ENCODE measurements around the gene USHBP1. TPM values are rescaled to one million over a fixed set of nuclear protein-coding genes. Genes with fewer than 3 reads are reported as not detected.
A peak's percentile ranks its signal among the peaks of the same experiment; 100 is the strongest.
"Not testable (repeated sequence)": the region's sequence is repeated elsewhere in the genome, so short reads cannot be mapped to it uniquely, and the experiment has no call there.

Gene USHBP1
- total and polyA plus RNA-seq, 4 donors: 0.13 to 12.8 (median 2.6) TPM

GRCh38 chr19:17300992-17301619 lies 36.6 kb upstream of the USHBP1 start:
- H3K36me3 ChIP-seq (ENCODE audit: control insufficient read depth in 1 of 2, insufficient read depth in 2 of 2, low read length in 1 of 2): no peaks in the 10 kb centered on the region
- DNase-seq: peak in 1 of 2 donors; percentile 75
- no peaks in the 10 kb centered on the region for H3K27me3 ChIP-seq (ENCODE audit: control insufficient read depth in 1 of 2, insufficient read depth in 2 of 2, low read length in 1 of 2)
- no peak overlapping the region for H3K4me3 ChIP-seq (ENCODE audit: low read length in 2 of 2)
- no peak for ATAC-seq (ENCODE audit: low FRiP score)
- intact Hi-C loops (cut with DNase I): loop anchor here in 1 of 2 donors (5.0 kb wide), 1 partner anchor 91 kb away; the partner anchor contains the start of gene CCDC194
- H3K4me1 ChIP-seq (ENCODE audit: control insufficient read depth in 1 of 2, insufficient read depth in 2 of 2, low read length in 2 of 2): no peaks in the 10 kb centered on the region
- H3K27ac ChIP-seq (ENCODE audit: low read depth in 1 of 2, low read length in 2 of 2): no peak overlapping the region
- H3K9me3 ChIP-seq (ENCODE audit: control insufficient read depth, low read length): no peaks in the 10 kb centered on the region
- 95 to 96% methylated on average over 49 to 51 of the region's 51 CpGs for WGBS, 2 donors

GRCh38 chr19:17296976-17297375 lies 32.4 kb upstream of the USHBP1 start:
- Histone ChIP-seq H3K9me3 (ENCODE audit: control insufficient read depth, low read length) (no peaks in the 10 kb centered on the region), H3K27me3 (ENCODE audit: control insufficient read depth in 1 of 2, insufficient read depth in 2 of 2, low read length in 1 of 2) (no peaks in the 10 kb centered on the region), H3K36me3 (ENCODE audit: control insufficient read depth in 1 of 2, insufficient read depth in 2 of 2, low read length in 1 of 2) (no peaks in the 10 kb centered on the region), H3K4me1 (ENCODE audit: control insufficient read depth in 1 of 2, insufficient read depth in 2 of 2, low read length in 2 of 2) (no peaks in the 10 kb centered on the region), H3K27ac (ENCODE audit: low read depth in 1 of 2, low read length in 2 of 2) (no peak overlapping the region), H3K4me3 (ENCODE audit: low read length in 2 of 2) (no peak overlapping the region)
- DNase-seq (no peak), ATAC-seq (ENCODE audit: low FRiP score) (no peak)
- intact Hi-C loops (cut with DNase I): no loop called here
- WGBS, 2 donors: 79 to 84% methylated on average over 6 of the region's 6 CpGs

- 70 to 79% methylated on average over 4 of the region's 4 CpGs for WGBS, 2 donors
- ATAC-seq (ENCODE audit: low FRiP score): no peak
Measured at GRCh38 chr19:17296273-17296672, 31.7 kb upstream of the USHBP1 start.

GRCh38 chr19:17295551-17295950 lies 31.0 kb upstream of the USHBP1 start:
- H3K4me1 ChIP-seq (ENCODE audit: control insufficient read depth in 1 of 2, insufficient read depth in 2 of 2, low read length in 2 of 2); ATAC-seq (ENCODE audit: low FRiP score); H3K36me3 ChIP-seq (ENCODE audit: control insufficient read depth in 1 of 2, insufficient read depth in 2 of 2, low read length in 1 of 2); H3K9me3 ChIP-seq (ENCODE audit: control insufficient read depth, low read length); DNase-seq; H3K27me3 ChIP-seq (ENCODE audit: control insufficient read depth in 1 of 2, insufficient read depth in 2 of 2, low read length in 1 of 2); intact Hi-C loops (cut with DNase I); H3K27ac ChIP-seq (ENCODE audit: low read depth in 1 of 2, low read length in 2 of 2); H3K4me3 ChIP-seq (ENCODE audit: low read length in 2 of 2): not testable (repeated sequence)
- 96 to 97% methylated on average over 6 of the region's 6 CpGs for WGBS, 2 donors

More at GRCh38 chr19:17296273-17296672, 31.7 kb upstream of the USHBP1 start:
- Histone ChIP-seq H3K27me3 (ENCODE audit: control insufficient read depth in 1 of 2, insufficient read depth in 2 of 2, low read length in 1 of 2) (no peaks in the 10 kb centered on the region), H3K36me3 (ENCODE audit: control insufficient read depth in 1 of 2, insufficient read depth in 2 of 2, low read length in 1 of 2) (no peaks in the 10 kb centered on the region), H3K4me3 (ENCODE audit: low read length in 2 of 2) (no peak overlapping the region), H3K9me3 (ENCODE audit: control insufficient read depth, low read length) (no peaks in the 10 kb centered on the region), H3K4me1 (ENCODE audit: control insufficient read depth in 1 of 2, insufficient read depth in 2 of 2, low read length in 2 of 2) (no peaks in the 10 kb centered on the region), H3K27ac (ENCODE audit: low read depth in 1 of 2, low read length in 2 of 2) (no peak overlapping the region)
- intact Hi-C loops (cut with DNase I): no loop called here
- DNase-seq: no peak

GRCh38 chr19:17294051-17294891 lies 29.7 kb upstream of the USHBP1 start:
- peak; percentile 3 for ATAC-seq (ENCODE audit: low FRiP score)
- H3K27me3 ChIP-seq (ENCODE audit: control insufficient read depth in 1 of 2, insufficient read depth in 2 of 2, low read length in 1 of 2): no peaks in the 10 kb centered on the region
- no peaks in the 10 kb centered on the region for H3K36me3 ChIP-seq (ENCODE audit: control insufficient read depth in 1 of 2, insufficient read depth in 2 of 2, low read length in 1 of 2)
- no peaks in the 10 kb centered on the region for H3K4me1 ChIP-seq (ENCODE audit: control insufficient read depth in 1 of 2, insufficient read depth in 2 of 2, low read length in 2 of 2)
- H3K27ac ChIP-seq (ENCODE audit: low read depth in 1 of 2, low read length in 2 of 2): no peak overlapping the region
- WGBS, 2 donors: 72 to 81% methylated on average over 45 to 48 of the region's 48 CpGs
- DNase-seq: peak in 1 of 2 donors; percentile 83
- H3K9me3 ChIP-seq (ENCODE audit: control insufficient read depth, low read length): no peaks in the 10 kb centered on the region
- intact Hi-C loops (cut with DNase I): no loop called here
- H3K4me3 ChIP-seq (ENCODE audit: low read length in 2 of 2): no peak overlapping the region

GRCh38 chr19:17293605-17294004 lies 29.1 kb upstream of the USHBP1 start:
- intact Hi-C loops (cut with DNase I): loop anchor here in 1 of 2 donors (2.0 kb wide), 1 partner anchor 89 kb away; no protein-coding TSS in a partner anchor

GRCh38 chr19:17292301-17293074 lies 27.9 kb upstream of the USHBP1 start:
- Histone ChIP-seq H3K4me1 (ENCODE audit: control insufficient read depth in 1 of 2, insufficient read depth in 2 of 2, low read length in 2 of 2) (no peaks in the 10 kb centered on the region), H3K27me3 (ENCODE audit: control insufficient read depth in 1 of 2, insufficient read depth in 2 of 2, low read length in 1 of 2) (no peaks in the 10 kb centered on the region), H3K27ac (ENCODE audit: low read depth in 1 of 2, low read length in 2 of 2) (peak overlapping the region in 1 of 2 donors; percentile 18), H3K4me3 (ENCODE audit: low read length in 2 of 2) (no peak overlapping the region), H3K36me3 (ENCODE audit: control insufficient read depth in 1 of 2, insufficient read depth in 2 of 2, low read length in 1 of 2) (no peaks in the 10 kb centered on the region), H3K9me3 (ENCODE audit: control insufficient read depth, low read length) (no peaks in the 10 kb centered on the region)
- 2 to 4% methylated on average over 45 to 46 of the region's 46 CpGs for whole genome bisulfite sequencing, 2 donors
- DNase-seq (peak; percentile 85 to 90), ATAC-seq (ENCODE audit: low FRiP score) (peak; percentile 93)
- intact Hi-C loops (cut with DNase I): loop anchor here in 1 of 2 donors (2.0 kb wide), 1 partner anchor 90 kb away; no protein-coding TSS in a partner anchor

More at GRCh38 chr19:17293605-17294004, 29.1 kb upstream of the USHBP1 start:
- H3K9me3 ChIP-seq (ENCODE audit: control insufficient read depth, low read length): no peaks in the 10 kb centered on the region
- no peak overlapping the region for H3K4me3 ChIP-seq (ENCODE audit: low read length in 2 of 2)
- no peaks in the 10 kb centered on the region for H3K27me3 ChIP-seq (ENCODE audit: control insufficient read depth in 1 of 2, insufficient read depth in 2 of 2, low read length in 1 of 2)
- no peaks in the 10 kb centered on the region for H3K36me3 ChIP-seq (ENCODE audit: control insufficient read depth in 1 of 2, insufficient read depth in 2 of 2, low read length in 1 of 2)
- no peaks in the 10 kb centered on the region for H3K4me1 ChIP-seq (ENCODE audit: control insufficient read depth in 1 of 2, insufficient read depth in 2 of 2, low read length in 2 of 2)
- ATAC-seq (ENCODE audit: low FRiP score): no peak
- H3K27ac ChIP-seq (ENCODE audit: low read depth in 1 of 2, low read length in 2 of 2): no peak overlapping the region
- WGBS, 2 donors: 82 to 86% methylated on average over 14 of the region's 14 CpGs
- no peak for DNase-seq

- Histone ChIP-seq H3K4me3 (ENCODE audit: low read length in 2 of 2) (no peak overlapping the region), H3K9me3 (ENCODE audit: control insufficient read depth, low read length) (no peaks in the 10 kb centered on the region), H3K36me3 (ENCODE audit: control insufficient read depth in 1 of 2, insufficient read depth in 2 of 2, low read length in 1 of 2) (no peaks in the 10 kb centered on the region), H3K27ac (ENCODE audit: low read depth in 1 of 2, low read length in 2 of 2) (no peak overlapping the region), H3K4me1 (ENCODE audit: control insufficient read depth in 1 of 2, insufficient read depth in 2 of 2, low read length in 2 of 2) (no peaks in the 10 kb centered on the region), H3K27me3 (ENCODE audit: control insufficient read depth in 1 of 2, insufficient read depth in 2 of 2, low read length in 1 of 2) (no peaks in the 10 kb centered on the region)
- 10 to 11% methylated on average over 22 of the region's 22 CpGs for WGBS, 2 donors
- DNase-seq: peak; percentile 84 to 92
- ATAC-seq (ENCODE audit: low FRiP score): no peak
- intact Hi-C loops (cut with DNase I): no loop called here
Measured at GRCh38 chr19:17289489-17289888, 24.9 kb upstream of the USHBP1 start.
